Hematopoietic multipotent progenitor cell treated with erythropoietin and hydrocortisone succinate and interleukin-3 and kit ligand, for 8 days (in vitro differentiated cells): Measurements from ENCODE around the gene ABCC4.

Experiments used
- DNase-seq: peaks from one replicate; pipeline ENCODE4 v3.0.0-alpha.2; 2015

The ABCC4 gene

DNA sequence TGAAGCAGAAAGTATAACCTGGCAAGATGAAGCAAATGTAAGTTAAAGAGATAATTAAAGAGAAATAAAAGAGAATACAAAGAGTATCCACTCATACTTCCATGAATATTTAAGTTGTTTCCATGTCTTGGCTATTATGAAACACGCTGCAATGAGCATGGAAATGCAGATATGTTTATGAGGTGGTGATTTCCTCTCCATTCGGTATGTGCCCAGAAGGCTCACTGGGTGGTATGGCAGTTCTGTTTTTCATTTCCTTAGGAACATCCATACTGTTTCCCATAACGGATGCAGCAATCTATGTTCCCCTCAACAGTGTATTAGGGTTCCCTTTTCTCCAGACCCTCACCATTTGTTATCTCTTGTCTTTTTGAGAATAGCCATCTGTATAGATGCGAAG is 316.3 kb downstream of the ABCC4 start:
- no peak for DNase-seq

DNA sequence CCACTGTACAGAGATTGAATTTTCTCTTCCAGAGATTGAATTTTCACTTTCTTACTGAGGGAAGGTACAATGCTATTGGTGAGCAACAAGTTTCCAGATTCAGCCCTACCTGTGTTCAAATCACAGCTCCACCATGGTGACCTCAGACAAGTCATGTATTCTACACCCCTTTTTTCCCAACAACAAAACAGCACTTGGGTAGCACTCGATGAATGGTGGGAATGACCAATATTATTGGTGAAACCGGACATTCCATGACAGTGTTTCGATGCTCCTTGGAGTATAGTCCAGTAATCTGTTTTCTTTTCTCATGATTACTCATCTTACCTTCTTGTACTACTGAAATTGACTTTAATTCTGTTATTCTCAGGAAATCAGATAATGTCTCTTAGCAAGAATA is 322.7 kb downstream of the ABCC4 start:
- DNase-seq = no peak

GRCh38 chr13:94974015-94974951 is 327.0 kb downstream of the ABCC4 start:
- no peak for DNase-seq

- no peak for DNase-seq
Observed at GRCh38 chr13:94972262-94972661, 329.0 kb downstream of the ABCC4 start.
